ENCODE data around the gene DRC1. TPM values are rescaled to one million over a fixed set of nuclear protein-coding genes. Genes with fewer than 3 reads are reported as not detected.

Gene DRC1
- total and polyA plus RNA-seq, 2 of the 13 experiments (the other 11 are each of a cell fraction or from before 2014, with no cell fraction given) = 0.07 TPM; not detected in 1

DNA sequence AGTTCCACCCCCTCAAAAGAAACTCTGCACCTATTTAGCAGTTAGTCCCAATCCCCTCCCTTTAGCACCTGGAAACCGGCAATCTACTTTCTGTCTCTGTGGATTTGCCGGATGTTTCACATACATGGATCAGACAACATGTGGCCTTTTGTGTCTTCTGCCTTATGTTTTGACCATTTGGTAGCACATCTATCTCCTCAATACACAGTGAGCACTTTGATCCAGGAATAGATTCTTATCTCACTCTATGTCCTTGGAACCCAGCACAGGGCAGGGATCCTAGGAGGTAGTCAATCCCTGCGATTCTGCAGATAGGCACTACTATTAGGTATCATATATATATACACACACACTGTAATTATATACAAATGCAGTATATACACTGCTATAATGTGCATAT lies 80.0 kb downstream of the DRC1 start (continued):
- TF ChIP-seq NFAT5 (CRISPR knock-in tag; IDR thresholded peaks at IDR 0.05) (no peak), ZNF609 (CRISPR knock-in tag; IDR thresholded peaks at IDR 0.05; ENCODE audit: borderline replicate concordance) (no peak), ZBTB3 (CRISPR knock-in tag; IDR thresholded peaks at IDR 0.05; ENCODE audit: borderline replicate concordance, low read depth) (no peak), HIVEP1 (CRISPR knock-in tag; IDR thresholded peaks at IDR 0.05) (no peak), KLF13 (CRISPR knock-in tag; IDR thresholded peaks at IDR 0.05) (no peak), DNMT1 (CRISPR knock-in tag; IDR thresholded peaks at IDR 0.05) (no peak), SIX4 (CRISPR knock-in tag; IDR thresholded peaks at IDR 0.05) (no peak)
